HG02759 (cell line): ENCODE results near the gene OGFOD2.
"Not testable (repeated sequence)": the region's sequence is repeated elsewhere in the genome, so short reads cannot be mapped to it uniquely, and the experiment has no call there.

ENCODE experiments used
- ATAC-seq: cut with Tn5 transposase; IDR thresholded peaks from one replicate; pipeline ENCODE4 v1.9.1; 2021; ENCODE audit warnings: mild to moderate bottlenecking, moderate library complexity; ENCODE audit not compliant: unreplicated experiment

The OGFOD2 gene

DNA sequence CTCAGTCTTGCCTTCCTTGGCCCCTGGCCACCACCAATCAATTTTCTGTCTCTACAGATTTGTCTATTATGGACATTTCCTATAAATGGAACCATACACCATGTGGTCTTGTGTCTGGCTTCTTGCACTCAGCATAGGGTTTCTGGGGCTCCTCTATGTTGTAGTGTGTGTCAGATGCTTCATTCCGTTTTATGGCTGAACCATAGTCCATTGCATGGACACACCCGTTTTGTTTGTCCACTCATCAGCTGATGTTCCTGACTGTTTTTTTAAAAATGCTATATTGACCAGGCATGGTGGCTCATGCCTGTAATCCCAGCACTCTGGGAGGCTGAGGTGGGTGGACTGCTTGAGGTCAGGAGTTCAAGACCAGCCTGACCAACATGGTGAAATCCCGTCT, 26.4 kb downstream of the OGFOD2 start:
- ATAC-seq: no peak

GRCh38 chr12:123003257-123003656, 28.2 kb downstream of the OGFOD2 start:
- no peak for ATAC-seq

- no peak for ATAC-seq
Measured at GRCh38 chr12:123004287-123004686, 29.2 kb downstream of the OGFOD2 start.

GRCh38 chr12:123005081-123005626, 30.1 kb downstream of the OGFOD2 start:
- ATAC-seq: no peak

GRCh38 chr12:123006977-123007376, 31.9 kb downstream of the OGFOD2 start:
- no peak for ATAC-seq

- no peak for ATAC-seq
Measured at GRCh38 chr12:123010110-123010509, 35.1 kb downstream of the OGFOD2 start.

GRCh38 chr12:123010681-123011080, 35.6 kb downstream of the OGFOD2 start:
- ATAC-seq: no peak

- no peak for ATAC-seq
Measured at GRCh38 chr12:123011701-123012100, 36.7 kb downstream of the OGFOD2 start.

DNA sequence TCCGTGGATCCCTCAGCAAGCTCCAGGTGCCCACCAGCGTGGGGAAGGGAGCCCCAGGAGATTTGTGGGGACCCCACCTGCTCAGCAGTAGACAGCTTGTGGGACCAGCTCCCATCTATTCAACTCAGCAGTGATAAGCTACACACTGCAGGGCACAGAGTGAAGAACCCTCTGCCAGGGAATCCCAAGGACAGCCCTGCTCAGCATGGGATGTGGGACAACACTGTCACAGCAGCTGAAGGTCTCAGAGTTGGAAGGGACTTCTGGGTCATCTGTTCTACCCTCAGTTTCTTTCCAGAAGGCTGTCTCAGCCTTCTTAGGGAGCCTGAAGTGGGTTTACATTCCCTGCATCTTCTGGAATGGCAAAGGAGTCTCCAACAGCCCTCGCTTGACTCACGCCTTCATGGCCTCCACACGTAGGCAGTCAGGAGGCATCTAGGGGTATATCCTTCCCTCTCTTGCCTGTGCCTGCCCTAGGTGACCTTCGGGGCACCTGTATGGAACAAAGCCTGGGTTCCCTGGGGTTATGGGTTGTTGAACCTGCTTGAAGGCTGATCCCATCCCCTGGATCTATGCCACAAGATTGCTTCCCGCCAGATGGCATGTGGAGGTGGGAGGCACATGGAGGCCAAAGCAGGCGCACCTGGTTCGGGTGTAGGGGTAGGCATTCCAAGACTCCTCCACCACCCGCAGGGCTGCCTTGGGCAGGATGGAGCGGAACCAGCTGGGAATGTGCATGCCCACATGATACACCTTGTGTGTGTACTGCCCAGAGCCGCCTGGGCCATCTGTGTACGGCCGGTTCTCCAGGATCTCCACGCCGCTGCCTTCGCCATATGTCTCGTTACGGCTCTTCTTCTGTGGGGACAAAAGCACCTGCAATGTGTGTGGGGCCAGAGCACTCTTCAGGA, 38.4 kb downstream of the OGFOD2 start:
- ATAC-seq: no peak

DNA sequence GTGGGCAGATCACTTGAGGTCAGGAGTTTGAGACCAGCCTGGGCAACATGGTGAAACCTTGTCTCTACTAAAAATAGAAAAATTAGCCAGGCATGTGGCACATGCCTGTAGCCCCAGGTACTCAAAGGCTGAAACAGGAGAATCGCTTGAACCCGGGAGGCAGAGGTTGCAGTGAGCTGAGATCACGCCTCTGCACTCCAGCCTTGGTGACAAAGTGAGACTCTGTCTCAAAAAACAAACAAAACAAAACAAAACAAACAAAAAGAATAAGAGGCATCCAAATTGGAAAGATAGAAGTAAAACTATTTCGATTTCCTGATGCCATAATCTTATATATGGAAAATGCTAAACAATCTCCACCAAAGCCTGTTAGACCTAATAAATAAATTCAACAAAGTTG, 39.4 kb downstream of the OGFOD2 start:
- ATAC-seq: not testable (repeated sequence)

GRCh38 chr12:123017753-123018152, 42.7 kb downstream of the OGFOD2 start:
- ATAC-seq: no peak

DNA sequence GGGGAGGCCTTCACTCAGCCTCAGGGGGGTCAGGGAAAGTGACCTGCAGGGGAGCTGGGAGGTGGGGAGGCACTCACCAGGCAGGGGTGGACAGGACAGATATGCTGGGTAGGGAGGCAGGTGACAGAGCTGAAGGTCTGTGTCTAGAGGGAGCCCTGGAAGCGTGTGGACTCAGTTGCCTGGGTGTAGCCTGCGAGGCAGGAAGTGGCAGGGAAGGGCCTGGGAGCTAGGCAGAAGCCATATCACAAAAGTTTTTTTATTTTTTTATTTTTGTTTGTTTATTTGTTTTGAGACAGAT, 44.7 kb downstream of the OGFOD2 start:
- no peak for ATAC-seq

DNA sequence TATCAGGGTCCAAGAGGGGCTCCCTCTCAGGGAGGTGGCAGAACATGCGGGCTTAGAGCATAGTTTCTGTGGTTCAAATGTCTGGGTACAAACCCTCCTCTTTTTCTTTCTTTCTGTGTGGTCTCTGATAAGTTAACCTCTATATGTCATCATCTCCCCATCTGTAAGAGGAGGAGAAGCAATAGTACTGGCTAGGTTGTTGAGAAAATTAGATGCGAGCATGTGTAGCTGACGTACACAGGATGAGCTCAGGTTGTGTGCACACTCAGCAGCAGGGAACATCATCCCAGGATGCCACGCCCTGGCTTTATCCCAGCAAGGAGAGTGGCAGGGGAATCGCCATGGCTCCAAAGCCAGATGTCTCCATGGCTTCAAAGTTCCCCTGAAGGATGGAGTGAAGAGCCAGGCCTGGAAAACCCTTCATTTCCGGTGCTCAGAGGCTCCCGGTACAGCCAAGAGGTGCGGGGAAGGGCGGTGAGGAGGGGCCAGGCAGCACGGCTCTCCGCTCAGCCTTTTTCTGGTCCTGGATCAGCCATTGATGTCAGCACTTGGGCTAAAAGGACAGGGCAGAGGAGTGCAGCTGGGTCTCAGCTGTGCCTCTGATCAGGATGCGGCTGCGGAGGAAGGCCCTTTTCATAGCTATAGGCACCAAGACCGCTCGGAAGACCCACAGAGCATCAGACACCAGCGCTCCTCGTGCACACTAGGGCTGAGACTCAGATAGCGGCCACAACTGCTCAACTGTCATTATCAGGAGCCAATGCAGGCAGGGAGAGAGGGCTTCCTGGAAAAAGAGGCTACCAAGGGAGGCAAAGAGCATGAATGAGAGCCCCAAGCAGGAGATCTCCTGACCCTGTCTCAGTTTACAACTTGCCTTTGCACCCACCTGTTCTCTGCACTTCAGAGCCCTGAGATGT, 46.9 kb downstream of the OGFOD2 start:
- no peak for ATAC-seq

DNA sequence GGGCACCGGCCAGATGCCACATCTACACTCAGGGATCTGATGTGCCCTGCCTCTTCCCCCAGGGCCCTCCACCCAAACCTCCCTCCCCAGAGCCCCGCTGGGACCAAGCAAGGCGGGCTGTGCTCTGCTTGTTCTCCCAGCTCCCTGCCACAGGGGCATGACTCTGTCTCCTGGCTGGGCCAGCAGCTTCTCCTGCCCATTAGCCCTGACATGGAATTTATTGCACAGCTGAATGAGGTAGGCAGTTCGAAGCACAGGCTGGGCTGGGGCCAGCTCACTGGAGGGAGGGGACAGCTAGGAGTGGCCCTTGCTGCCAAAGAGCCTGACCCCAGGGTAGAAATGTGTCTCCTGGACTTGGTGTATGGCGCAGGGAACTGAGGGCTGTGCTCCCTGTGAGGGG, 47.8 kb downstream of the OGFOD2 start:
- no peak for ATAC-seq

GRCh38 chr12:123024819-123025391, 49.9 kb downstream of the OGFOD2 start:
- ATAC-seq: no peak

- no peak for ATAC-seq
Measured at GRCh38 chr12:123026094-123026853, 51.2 kb downstream of the OGFOD2 start.

DNA sequence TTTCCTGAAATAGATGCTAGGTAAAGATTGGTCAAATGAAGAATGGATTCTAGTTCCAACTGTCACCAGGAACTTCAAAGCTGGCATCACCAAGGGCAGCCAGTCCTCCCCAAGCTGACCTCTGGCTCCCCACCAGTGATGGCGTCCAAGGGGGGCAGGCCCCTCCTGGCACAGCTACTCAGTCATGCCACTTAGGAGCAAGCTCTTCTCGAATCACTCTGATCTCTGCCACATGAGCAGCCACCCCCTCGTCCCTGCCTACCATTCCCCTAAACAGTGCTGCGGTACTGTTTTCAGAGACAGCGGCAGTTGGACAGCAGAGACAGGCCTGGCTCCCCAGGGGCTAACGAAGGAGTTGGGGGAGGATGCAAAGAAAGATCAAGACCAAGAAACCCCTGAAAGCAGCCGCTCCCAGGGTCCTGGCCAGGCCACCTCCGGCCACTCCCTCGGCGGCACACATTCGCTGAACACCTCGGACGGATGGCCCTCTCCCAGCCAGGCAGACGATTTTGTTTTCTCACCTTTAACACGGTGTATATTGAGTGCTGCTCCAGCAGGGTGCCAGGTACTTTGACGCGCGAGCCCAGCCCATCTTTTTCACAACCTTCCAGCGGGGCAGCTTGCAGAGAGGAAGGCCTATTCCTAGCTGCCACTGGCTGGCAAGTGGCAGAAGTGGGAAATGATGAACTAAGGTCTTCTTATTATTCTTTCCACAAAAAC, 52.8 kb downstream of the OGFOD2 start:
- ATAC-seq: no peak

DNA sequence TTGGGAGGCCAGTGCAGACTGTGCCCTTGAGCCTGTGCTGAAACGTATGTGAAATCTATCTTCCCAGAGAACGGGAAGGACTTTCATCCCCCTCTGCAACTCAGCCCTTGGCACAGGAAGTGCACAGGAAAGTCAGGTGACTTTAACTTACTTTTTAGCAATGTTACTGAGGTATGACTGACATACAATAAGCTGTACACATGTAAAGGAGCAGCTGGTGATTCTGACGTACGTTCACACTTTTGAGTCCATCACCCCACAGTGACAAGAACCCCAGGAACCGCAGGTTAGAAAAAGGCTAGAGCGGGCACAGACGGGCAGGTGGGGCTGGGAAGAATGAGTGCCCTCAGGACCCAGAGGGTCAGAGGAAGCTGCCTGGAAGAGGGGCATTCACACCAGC, 53.4 kb downstream of the OGFOD2 start:
- ATAC-seq: no peak

GRCh38 chr12:123029550-123029949, 54.5 kb downstream of the OGFOD2 start:
- ATAC-seq: no peak
